HG03575 (cell line): ENCODE data around the gene SLC49A4.

Experiments used
- ATAC-seq: cut with Tn5 transposase; IDR thresholded peaks from one replicate; pipeline ENCODE4 v1.9.1; 2021; ENCODE audit not compliant: unreplicated experiment, insufficient number of reproducible peaks, low FRiP score; ENCODE audit errors: extremely low read depth

The SLC49A4 gene

GRCh38 chr3:122826278-122826677 lies 31.4 kb downstream of the SLC49A4 start:
- ATAC-seq = no peak

- no peak for ATAC-seq
Measured at GRCh38 chr3:122828281-122828680, 33.4 kb downstream of the SLC49A4 start.

DNA sequence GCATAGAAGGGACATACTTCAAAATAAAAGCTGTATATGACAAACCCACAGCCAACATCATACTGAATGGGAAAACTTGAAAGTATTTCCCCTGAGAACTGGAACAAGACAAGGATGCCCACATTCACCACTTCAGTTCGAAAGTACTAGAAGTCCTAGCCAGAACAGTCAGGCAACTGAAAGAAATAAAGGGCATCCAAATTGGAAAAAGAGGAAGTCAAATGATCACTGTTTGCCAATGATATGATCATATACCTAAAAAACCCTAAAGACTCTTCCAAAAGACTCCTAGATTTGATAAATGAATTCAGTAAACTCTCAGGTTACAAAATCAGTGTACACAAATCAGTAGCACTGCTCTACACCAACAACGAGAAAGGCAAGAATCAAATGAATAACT lies 40.7 kb downstream of the SLC49A4 start:
- ATAC-seq = no peak

GRCh38 chr3:122843604-122844003 lies 48.7 kb downstream of the SLC49A4 start:
- ATAC-seq = no peak

GRCh38 chr3:122857019-122857418 lies 62.1 kb downstream of the SLC49A4 start:
- ATAC-seq = no peak

DNA sequence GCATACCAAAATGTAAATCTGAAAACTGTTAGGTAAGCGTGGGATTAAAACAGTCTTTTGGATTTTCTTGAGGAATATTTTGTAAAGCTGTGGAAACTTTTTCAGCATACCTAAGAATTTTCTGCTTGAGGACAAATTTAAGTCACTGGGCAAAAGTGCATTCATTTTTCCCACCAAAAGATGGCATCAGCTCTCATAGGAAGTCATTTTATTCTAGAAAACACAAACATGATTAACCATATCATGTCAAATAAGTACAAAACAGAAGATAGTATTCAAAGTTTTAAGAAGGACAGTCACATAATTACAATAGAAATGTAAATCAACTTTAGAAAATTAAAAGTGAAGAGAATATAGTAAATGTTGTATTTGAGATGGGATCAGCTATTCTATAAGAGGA lies 63.5 kb downstream of the SLC49A4 start:
- ATAC-seq = no peak

DNA sequence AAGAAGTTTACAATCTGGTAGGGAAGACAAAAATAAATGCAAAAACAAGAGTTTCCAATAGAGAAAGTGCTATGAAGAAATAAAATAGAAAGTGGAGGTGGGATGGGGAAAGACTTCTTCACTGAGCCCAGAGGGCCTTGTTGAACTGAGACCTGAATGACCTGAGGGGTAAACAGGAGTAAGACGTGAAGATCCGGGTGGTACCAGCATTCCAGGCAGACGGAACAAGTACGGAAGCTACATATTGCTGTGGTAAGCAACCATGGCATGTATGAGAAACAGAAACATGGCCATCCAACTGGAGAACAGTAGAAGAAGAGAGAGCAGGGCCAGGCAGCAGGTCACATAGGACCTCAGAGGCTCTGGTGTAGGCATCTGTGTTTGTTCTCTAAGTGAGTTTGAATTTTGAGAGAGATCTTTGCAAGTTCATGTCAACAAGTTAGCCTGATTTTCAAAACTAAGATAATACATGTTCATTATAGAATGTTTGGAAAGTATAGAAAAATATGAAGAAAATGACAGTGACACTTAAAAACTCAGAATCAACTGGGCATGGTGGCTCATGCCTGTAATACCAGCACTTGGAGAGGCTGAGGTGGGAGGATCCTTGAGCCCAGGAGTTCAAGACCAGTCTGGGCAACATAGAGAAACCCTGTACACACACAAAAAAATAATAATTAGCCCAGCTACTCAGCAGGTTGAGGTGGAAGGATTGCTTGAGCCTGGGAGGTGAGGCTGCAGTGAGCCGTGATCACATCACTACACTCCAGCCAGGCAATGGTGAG lies 64.3 kb downstream of the SLC49A4 start:
- ATAC-seq = no peak

- ATAC-seq = no peak
Measured at GRCh38 chr3:122862381-122862780, 67.5 kb downstream of the SLC49A4 start.

- no peak for ATAC-seq
Measured at GRCh38 chr3:122864498-122864897, 69.6 kb downstream of the SLC49A4 start.

- ATAC-seq = no peak
Measured at GRCh38 chr3:122868322-122868721, 73.5 kb downstream of the SLC49A4 start.

GRCh38 chr3:122873741-122874515 lies 79.1 kb downstream of the SLC49A4 start:
- ATAC-seq = no peak

DNA sequence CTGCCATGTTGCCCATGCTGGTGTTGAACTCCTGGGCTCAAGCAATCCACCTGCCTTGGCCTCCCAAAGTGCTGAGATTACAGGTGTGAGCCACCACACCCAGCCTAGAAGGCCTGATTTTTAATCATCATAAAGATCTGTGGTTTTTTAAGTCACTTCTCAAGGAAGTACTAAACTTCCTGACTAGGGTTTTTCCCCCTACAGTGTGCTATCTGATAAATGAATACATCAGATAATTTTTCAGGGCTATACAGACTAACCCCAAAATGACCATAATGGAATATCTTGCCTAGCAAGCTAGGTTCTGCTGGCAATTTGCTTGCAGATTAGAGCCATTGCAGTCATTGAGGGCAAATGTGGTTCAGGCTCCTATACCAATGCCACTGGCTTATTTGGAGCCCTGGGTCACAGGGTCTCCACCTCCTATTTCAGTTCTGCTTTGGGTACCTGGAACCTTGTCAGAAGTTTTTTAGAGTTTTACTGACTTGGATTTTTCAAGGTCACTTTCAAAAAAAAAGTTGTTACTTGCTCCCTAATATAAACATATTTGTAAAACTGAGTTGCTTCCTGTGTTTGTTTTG lies 80.8 kb downstream of the SLC49A4 start:
- ATAC-seq = no peak

DNA sequence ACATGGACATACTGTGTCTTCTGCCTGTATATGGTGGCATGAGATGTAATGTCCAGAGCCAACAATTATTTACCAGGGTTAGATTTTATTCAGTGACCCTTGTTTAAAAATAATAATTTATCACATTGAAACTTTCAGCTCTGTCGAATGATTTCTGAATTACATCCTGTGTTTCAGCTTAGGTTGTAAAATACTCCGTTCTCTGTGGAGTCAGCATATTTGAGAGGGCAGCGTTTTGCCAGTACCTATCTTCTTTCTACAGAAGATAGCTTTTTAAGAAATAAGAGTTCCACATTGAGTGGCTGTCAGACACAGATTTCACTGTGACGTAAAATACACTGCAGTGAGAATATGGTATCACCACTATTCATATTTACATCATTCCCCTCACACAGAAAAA lies 85.3 kb downstream of the SLC49A4 start:
- ATAC-seq = no peak

DNA sequence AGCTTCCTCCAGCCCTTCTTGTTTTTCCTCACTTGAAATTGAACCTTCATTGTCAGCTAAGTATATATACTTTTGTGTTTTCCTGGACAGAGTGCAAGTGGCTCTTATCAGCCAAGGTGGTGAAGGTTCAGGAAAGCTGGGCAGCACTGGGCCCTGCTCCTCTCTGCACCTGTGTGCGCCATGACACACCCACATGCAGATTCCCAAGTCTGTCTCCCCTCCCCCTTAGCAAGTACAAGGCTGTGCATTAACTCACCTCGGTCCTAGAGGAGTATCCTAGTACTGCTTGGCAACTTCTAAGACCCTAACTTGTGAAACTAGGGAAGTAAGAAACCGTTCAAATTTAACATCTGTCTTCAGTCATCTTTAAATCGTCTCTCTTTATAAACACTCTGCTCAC lies 85.8 kb downstream of the SLC49A4 start:
- ATAC-seq = no peak

DNA sequence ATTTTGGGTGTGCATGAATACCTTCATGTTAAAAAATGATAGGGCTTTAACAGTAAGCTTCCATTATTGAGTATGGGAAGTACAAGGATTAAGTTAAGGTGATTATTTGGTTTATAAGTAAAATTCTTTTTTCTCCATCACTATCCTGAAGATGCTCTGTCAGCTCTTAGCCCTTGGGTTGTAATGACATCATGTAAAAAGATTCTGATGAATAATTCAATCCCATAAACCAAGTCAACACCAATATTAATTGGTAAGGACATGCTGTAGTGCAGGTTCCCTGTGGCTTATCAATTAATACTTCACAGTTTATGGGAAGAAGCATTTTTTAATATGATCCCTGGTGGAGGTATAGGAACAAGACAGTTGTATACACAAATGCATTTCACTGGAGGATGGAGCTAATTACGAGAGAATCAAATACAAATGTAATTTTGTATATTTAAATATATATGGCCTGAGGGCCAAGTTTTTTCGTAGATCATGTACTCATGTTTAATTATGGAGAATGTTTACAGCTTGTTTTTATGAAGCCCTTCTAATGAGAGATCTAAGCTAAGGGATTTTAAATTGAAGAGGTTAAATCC lies 87.6 kb downstream of the SLC49A4 start:
- ATAC-seq = no peak

GRCh38 chr3:122886251-122886650 lies 91.4 kb downstream of the SLC49A4 start:
- ATAC-seq = no peak

DNA sequence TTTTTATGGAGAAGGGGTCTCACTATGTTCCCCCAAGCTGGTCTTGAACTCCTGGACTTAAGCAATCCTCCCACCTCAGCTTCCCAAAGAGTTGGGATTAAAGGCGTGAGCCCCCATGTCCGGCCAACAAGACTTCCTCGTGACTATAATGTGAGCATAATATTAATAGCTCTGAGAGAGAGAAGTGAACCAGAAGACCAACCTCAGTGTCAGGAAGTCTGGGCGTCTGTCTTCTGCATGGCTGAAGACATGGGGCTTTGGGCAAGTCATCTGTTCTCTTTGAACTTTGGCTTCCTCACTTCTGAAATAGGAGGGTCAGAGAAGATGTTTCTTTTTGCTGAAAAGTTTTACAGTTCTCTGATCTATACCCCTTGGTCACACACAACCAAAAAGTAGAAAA lies 92.1 kb downstream of the SLC49A4 start:
- no peak for ATAC-seq

DNA sequence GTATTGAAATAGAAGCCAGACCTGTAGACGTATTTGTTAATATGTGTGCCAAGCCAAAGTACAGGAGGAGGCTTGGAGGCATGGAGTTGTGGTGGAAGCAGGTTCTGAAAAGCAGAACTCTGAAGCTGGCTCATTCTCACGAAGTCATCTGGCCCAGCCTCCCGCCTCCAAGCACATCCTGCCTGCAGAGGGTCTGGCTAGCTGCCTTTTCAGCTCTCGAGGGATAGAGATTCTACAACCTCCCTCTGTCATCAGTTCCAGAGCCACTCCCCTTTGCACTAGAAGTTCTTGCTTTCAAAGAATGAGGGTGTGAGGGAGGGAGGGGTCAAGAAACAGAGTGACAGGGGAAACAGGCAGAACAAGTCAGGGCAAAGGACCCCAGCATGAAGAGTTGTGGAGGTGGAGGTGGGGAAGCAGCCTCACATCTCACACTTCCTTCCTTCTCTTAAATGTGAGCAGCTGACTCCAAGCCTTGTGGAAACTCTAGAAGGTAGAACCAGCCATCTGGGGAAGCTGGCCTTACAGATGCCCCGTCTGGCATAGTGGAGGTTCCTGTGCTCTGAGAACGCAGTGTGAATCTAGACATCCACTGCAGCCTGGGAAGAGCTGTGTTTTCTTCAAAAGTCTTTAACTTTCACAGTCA lies 95.3 kb downstream of the SLC49A4 start:
- ATAC-seq = no peak

DNA sequence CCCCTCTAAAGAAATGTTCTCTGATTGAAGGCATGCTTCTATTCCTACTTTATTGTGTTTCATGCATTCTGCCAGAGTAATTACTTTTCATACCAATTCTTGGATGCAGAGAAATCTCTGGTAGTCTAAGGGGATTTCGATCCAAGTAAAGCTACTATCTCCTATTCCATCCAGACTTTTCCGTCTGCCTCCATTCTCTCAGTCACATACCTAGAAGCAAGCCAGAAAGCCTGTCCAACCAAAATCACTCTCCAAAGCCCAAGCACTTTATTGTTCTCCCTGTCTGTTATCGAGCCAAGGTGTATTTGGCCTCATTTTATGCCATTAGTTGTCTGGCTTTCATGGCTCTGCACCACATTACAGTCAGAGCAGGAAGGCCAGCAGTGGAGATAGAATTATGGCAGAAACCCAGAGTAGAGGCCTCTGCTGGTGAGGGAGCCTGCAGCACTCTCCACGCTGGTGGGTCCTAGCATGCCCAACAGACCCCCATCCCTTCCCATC lies 95.9 kb downstream of the SLC49A4 start:
- ATAC-seq = no peak
